NCI-H526 (cell line): ENCODE measurements around the gene BBX.

Source experiments
- DNase-seq, 2 experiments: peaks; one replicate each; lab custom pipeline; 2025; lab: John Stamatoyannopoulos, UW

The BBX gene

GRCh38 chr3:107837895-107838612 is 315.3 kb downstream of the BBX start:
- no peak for DNase-seq

- no peak for DNase-seq
Measured at GRCh38 chr3:107841831-107842230, 319.1 kb downstream of the BBX start.

- DNase-seq = no peak
Measured at GRCh38 chr3:107842940-107843339, 320.2 kb downstream of the BBX start.

DNA sequence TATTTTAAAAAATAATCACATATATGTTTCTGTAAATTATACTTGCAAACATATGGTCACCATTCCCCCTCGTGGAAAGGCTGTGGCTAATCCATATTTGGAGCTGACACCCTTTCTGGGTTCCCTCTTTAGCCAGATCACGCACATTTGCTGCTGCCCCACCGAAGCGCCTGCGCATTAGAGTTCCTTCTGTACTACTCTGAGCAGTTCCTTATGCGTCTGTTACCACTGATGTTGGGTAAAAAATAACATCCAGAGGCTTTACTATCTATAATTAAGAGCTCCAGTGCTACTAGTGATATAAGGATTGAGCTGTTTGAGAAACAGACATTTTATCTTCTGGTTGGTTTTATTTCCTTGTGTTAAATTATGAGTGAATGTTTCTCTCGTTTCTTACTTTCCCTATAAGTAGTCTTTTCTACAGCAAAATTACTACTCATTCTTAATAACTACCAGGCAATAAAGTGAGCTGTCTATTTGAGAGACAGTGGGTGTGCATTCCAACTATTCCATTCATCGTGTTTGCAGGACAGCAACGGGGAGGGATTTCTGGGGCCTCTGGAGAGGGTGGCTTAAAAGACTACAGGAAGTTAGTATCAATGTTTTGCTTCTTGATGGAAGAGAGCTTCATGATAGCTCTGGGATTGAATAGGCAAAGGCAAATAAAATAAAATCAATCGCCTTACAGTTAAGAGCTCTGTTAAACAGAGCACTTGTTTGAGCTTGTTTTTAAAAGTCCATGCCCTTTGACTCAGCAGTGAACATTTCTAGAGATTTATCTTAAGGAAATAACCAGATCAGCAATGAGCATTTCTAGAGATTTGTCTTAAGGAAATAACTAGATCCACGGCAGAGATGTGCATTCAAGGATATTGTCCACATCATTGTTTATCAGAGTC is 322.9 kb downstream of the BBX start:
- no peak for DNase-seq

DNA sequence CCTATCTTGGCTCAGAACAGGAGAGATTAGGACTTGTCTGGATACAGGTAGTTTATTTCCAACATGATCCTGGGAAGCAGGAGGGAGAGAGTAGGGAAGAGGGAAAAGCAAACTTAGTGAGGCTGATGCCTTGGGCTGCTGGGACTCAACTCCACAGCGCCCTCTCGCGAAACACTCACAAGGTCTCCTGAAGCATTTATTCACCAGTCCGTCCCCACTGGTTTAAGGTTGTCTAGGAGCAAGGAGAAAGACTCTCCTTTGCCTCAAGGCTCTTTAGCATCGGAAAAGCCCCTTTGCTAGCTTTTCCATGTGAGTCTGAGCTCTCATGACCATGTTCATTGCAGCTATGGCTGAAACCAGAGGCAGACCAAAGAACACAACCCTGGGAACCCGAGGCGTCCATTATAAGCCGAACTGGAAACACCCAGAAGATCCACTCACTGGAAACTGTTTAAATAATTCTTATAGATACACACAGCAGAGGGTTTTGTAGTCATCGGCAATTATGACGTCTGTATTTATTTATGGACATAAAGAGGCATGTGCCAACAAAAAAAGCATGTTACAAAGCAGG is 323.6 kb downstream of the BBX start:
- DNase-seq = peak in 1 of 2 experiments; percentile 14

DNA sequence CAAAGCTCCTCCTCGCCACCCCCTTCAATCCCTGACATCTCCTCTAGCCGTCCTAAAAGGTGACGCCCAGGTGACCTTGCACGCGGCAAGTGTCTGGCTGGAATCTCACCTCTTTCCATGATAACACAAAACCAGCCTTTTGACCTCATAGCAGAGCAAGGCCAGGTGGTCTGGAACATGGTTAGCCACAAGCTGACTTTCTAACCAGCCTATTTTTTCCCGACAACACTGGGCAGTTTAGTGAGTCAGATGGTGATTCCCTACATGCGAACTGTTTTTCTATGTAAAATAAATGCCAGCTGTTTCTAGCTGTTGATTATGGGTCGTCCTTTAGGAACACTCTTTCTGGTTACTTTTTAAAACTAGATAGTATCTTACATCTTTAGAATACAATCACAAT is 325.0 kb downstream of the BBX start:
- no peak for DNase-seq

DNA sequence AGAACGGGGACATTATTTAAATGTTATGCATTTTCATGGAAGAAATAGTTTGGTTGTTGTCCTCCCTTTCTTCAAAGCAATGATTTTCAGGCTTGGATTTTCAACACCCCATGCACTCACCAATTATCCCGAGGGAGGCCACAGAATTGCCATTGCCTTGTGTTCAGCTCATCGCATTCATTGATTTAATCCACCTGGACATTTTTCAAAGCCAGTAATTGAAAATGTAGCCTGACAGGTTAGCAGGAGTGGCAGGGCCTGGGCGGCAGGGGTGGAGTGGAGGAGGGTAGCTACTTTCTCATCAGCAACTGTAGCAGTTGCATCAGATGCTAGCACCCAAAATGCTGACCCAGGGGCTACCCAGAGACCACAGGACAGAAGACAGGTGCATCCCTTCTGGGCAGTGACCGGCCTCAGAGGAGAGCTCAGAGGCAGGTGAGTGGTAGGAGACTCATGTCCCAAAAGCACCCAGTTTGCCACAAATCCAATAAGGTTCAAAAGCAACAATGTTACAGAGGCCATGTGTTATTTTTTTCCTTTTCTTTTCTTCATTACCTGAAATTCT is 325.7 kb downstream of the BBX start:
- no peak for DNase-seq

GRCh38 chr3:107850681-107851080 is 327.9 kb downstream of the BBX start:
- no peak for DNase-seq

- no peak for DNase-seq
Measured at GRCh38 chr3:107853821-107854220, 331.1 kb downstream of the BBX start.

DNA sequence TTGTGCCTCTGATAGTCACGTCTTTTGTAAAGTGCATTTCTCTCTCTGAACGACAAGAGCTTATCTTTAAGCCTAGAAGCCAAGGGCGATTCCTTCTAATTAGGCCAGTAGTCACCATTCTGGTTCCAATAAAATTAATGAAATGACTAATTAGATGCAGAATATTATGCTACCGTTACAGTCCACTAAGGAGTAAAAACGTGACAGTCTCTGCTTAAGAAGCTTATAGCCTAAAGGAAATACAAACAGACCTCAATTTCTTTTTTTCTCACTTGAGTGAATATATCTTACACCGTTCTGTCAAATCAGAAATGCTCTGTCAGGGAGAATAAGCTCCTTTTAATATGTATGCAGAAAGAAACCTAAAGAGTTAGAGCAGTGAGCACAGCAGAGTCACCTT is 332.0 kb downstream of the BBX start:
- no peak for DNase-seq

GRCh38 chr3:107855710-107856109 is 332.9 kb downstream of the BBX start:
- peak in 1 of 2 experiments; percentile 14 for DNase-seq

GRCh38 chr3:107857854-107858253 is 335.1 kb downstream of the BBX start:
- no peak for DNase-seq

DNA sequence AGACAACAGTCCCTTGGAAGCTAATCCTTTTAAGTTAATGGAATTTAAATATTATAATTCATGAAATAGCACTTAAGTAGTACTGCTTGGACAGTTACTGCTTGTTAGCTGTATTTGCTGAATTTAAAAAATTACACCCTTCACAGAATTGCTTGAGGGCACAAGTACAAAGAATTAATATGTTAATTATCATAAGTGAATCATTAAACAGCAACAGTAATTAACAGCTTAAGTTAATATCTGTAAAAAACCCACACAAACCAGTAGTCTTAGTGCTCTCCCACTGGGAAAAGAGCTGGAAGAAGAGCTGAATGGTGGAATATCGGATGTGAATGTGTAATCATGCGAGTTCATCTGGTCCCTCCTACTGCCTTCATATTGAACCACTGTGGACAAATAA is 336.1 kb downstream of the BBX start:
- DNase-seq = no peak
